Ammon's horn (tissue), 1 donor: ENCODE results near the gene PHLDA1.
"Not testable (repeated sequence)": the region's sequence is repeated elsewhere in the genome, so short reads cannot be mapped to it uniquely, and the experiment has no call there.

Source experiments
- DNase-seq: peaks from one replicate; pipeline ENCODE4 v3.0.0-alpha.2; 2016; ENCODE audit warnings: low spot score

Gene PHLDA1

GRCh38 chr12:75986001-75986746, 45.4 kb downstream of the PHLDA1 start:
- DNase-seq = no peak

GRCh38 chr12:75985566-75985965, 46.0 kb downstream of the PHLDA1 start:
- DNase-seq = no peak

- no peak for DNase-seq
These were observed 46.9 kb downstream of the PHLDA1 start for GRCh38 chr12:75984577-75985182.

GRCh38 chr12:75983851-75984250, 47.7 kb downstream of the PHLDA1 start:
- not testable (repeated sequence) for DNase-seq

GRCh38 chr12:75982979-75983660, 48.5 kb downstream of the PHLDA1 start:
- no peak for DNase-seq

GRCh38 chr12:75982169-75982564, 49.4 kb downstream of the PHLDA1 start:
- no peak for DNase-seq

- no peak for DNase-seq
These were observed 50.1 kb downstream of the PHLDA1 start for GRCh38 chr12:75981247-75982168.

GRCh38 chr12:75979181-75979580, 52.4 kb downstream of the PHLDA1 start:
- no peak for DNase-seq

GRCh38 chr12:75978677-75979076, 52.9 kb downstream of the PHLDA1 start:
- DNase-seq = no peak

GRCh38 chr12:75977952-75978671, 53.5 kb downstream of the PHLDA1 start:
- DNase-seq = peak; percentile 40

GRCh38 chr12:75977590-75977951, 54.0 kb downstream of the PHLDA1 start:
- DNase-seq = no peak

- no peak for DNase-seq
These were observed 54.7 kb downstream of the PHLDA1 start for GRCh38 chr12:75976913-75977312.

GRCh38 chr12:75976113-75976512, 55.5 kb downstream of the PHLDA1 start:
- no peak for DNase-seq

- DNase-seq = no peak
These were observed 55.9 kb downstream of the PHLDA1 start for GRCh38 chr12:75975702-75976101.
